HepG2 (cell line): ENCODE measurements around the gene MBD5. TPM values are rescaled to one million over a fixed set of nuclear protein-coding genes. Genes with fewer than 3 reads are reported as not detected.

ENCODE experiments used
- ATF1 ChIP-seq: IDR thresholded peaks from 2 replicates; pipeline ENCODE4 v1.6.1; 2016; ENCODE audit warnings: mild to moderate bottlenecking, control low read depth
- CHD4 ChIP-seq: fragments of 200-600 bp; sonication (generic); IDR thresholded peaks from 2 replicates; pipeline ENCODE4 v1.7.0; 2017; ENCODE audit warnings: mild to moderate bottlenecking, low read length, borderline replicate concordance
- CREM ChIP-seq, 2 experiments: sonication (generic) in 1 of 2; formaldehyde crosslinking in 1 of 2; IDR thresholded peaks; 2 replicates each; pipeline versions ENCODE4 v1.4.0 to v1.6.1; 2016 to 2020; ENCODE audit warnings: antibody characterized with exemption in 1 of 2, mild to moderate bottlenecking in 1 of 2, missing genetic modification reagents in 1 of 2
- EP300 ChIP-seq, 3 experiments: sonication (generic) in 1 of 3; formaldehyde crosslinking in 1 of 3; IDR thresholded peaks; 2 replicates each; pipeline versions ENCODE4 v1.5.1 to v1.6.1; 2011 to 2020; ENCODE audit warnings: low read depth in 2 of 3, low read length in 2 of 3, borderline replicate concordance in 1 of 3, improper control_type of control experiment in 1 of 3, mild to moderate bottlenecking in 1 of 3, missing genetic modification reagents in 1 of 3, moderate library complexity in 1 of 3
- HNF4A ChIP-seq: sonication (generic); formaldehyde crosslinking; IDR thresholded peaks from 2 replicates; pipeline ENCODE4 v1.4.0; 2020; ENCODE audit warnings: missing genetic modification reagents
- LCORL ChIP-seq, 2 experiments: fragments of 450-650 bp in 1 of 2; sonication (generic) in 1 of 2; formaldehyde crosslinking in 1 of 2; IDR thresholded peaks; 2 replicates each; pipeline versions ENCODE4 v1.5.0 to v1.6.1; 2017 to 2020; ENCODE audit warnings: antibody characterized with exemption in 1 of 2, missing genetic modification reagents in 1 of 2
- NFIC ChIP-seq: IDR thresholded peaks from 2 replicates; pipeline ENCODE4 v1.6.1; 2012; ENCODE audit warnings: mild to moderate bottlenecking, low read length, inconsistent platforms
- RBAK ChIP-seq: sonication (generic); formaldehyde crosslinking; IDR thresholded peaks from 2 replicates; pipeline ENCODE4 v1.5.1; 2020; ENCODE audit warnings: mild to moderate bottlenecking, missing genetic modification reagents
- SRY ChIP-seq: sonication (generic); formaldehyde crosslinking; IDR thresholded peaks from 2 replicates; pipeline ENCODE4 v1.8.0; 2022; ENCODE audit warnings: mild to moderate bottlenecking, missing genetic modification reagents
- ZBTB20 ChIP-seq: sonication (generic); formaldehyde crosslinking; IDR thresholded peaks from 2 replicates; pipeline ENCODE4 v1.8.1; 2023; ENCODE audit warnings: missing genetic modification reagents, low read depth, mild to moderate bottlenecking, borderline replicate concordance
- ZNF383 ChIP-seq: sonication (generic); formaldehyde crosslinking; IDR thresholded peaks from 2 replicates; pipeline ENCODE4 v1.4.0; 2020; ENCODE audit warnings: missing genetic modification reagents, mild to moderate bottlenecking, borderline replicate concordance
- ZNF407 ChIP-seq: sonication (generic); formaldehyde crosslinking; IDR thresholded peaks from one replicate; pipeline ENCODE4 v1.5.1; 2020; ENCODE audit warnings: mild to moderate bottlenecking, missing genetic modification reagents; ENCODE audit errors: not compliant biosample characterization
- ZNF652 ChIP-seq: IDR thresholded peaks from 2 replicates; pipeline ENCODE4 v1.6.1; 2016; ENCODE audit warnings: low read depth, borderline replicate concordance
- ZNF761 ChIP-seq: sonication (generic); formaldehyde crosslinking; conservative IDR thresholded peaks from 2 replicates; pipeline ENCODE4 v1.4.0; 2020; ENCODE audit warnings: mild to moderate bottlenecking, missing genetic modification reagents
- polyA plus RNA-seq, 8 experiments: library from polyadenylated mRNA; depleted of rRNA in 3 of 8; stranded (reverse) in 7 of 8; unstranded in 1 of 8; fragments of >200 nt; fragmentation: Illumina TruSeq in 4 of 8; extraction: Trizol in 4 of 8; gene quantifications; 2 replicates each; pipeline versions ENCODE4 v1.2.1 to v1.2.3, GENCODE V29; 2011 to 2016; ENCODE audit warnings: low read depth in 4 of 8, missing spikeins in 1 of 8, mixed read lengths in 1 of 8; ENCODE audit not compliant: insufficient read depth in 1 of 8
- total RNA-seq, 5 experiments: library from RNA; depleted of rRNA; stranded (reverse); fragments of >200 nt; fragmentation: Illumina TruSeq; extraction: Trizol; gene quantifications; 2 replicates each; pipeline ENCODE4 v1.2.3, GENCODE V29; 2016; ENCODE audit warnings: low read depth in 1 of 5

The MBD5 gene
- total and polyA plus RNA-seq, 2 of the 13 experiments (the other 11 are each of a cell fraction or from before 2014, with no cell fraction given), result 13.5 to 26.4 TPM

GRCh38 chr2:148508878-148509287 is 488.0 kb downstream of the MBD5 start (continued):
- TF ChIP-seq LCORL (IDR thresholded peaks at IDR 0.05), result no peak
- no peak for TF ChIP-seq LCORL (CRISPR knock-in tag; IDR thresholded peaks at IDR 0.05)
- TF ChIP-seq ZBTB20 (CRISPR knock-in tag), result no peak
- TF ChIP-seq CREM (IDR thresholded peaks at IDR 0.05), result 0 out of 2 replicates have a peak, but pooled peaks have one; percentile 17
- TF ChIP-seq CREM (CRISPR knock-in tag; IDR thresholded peaks at IDR 0.05), result no peak
- TF ChIP-seq EP300 (IDR thresholded peaks at IDR 0.05; ENCODE audit: low read depth in 2 of 2, low read length in 2 of 2), result peak in 1 of 2 experiments; percentile 49; a peak in 1 of 4 replicates
- no peak for TF ChIP-seq EP300 (CRISPR knock-in tag; IDR thresholded peaks at IDR 0.05; ENCODE audit: borderline replicate concordance)
- no peak for TF ChIP-seq SRY (CRISPR knock-in tag)
- no peak for TF ChIP-seq ZNF407 (CRISPR knock-in tag)
- TF ChIP-seq HNF4A, result 0 out of 2 replicates have a peak, but pooled peaks have one; percentile 19
- no peak for TF ChIP-seq ATF1 (CRISPR knock-in tag)
- TF ChIP-seq ZNF383 (CRISPR knock-in tag), result no peak; the same call in 1 of the 2 replicates
- peak; percentile 52; the same call in 1 of the 2 replicates for TF ChIP-seq CHD4
- 0 out of 2 replicates have a peak, but pooled peaks have one; percentile 59 for TF ChIP-seq NFIC
- TF ChIP-seq RBAK (CRISPR knock-in tag), result peak; percentile 87
- TF ChIP-seq ZNF652, result 0 out of 2 replicates have a peak, but pooled peaks have one; percentile 27
- TF ChIP-seq ZNF761 (CRISPR knock-in tag), result 0 out of 2 replicates have a peak, but pooled peaks have one; percentile 12
